Heart right ventricle (tissue), 16 donors: ENCODE measurements around the gene SENP6. TPM values are rescaled to one million over a fixed set of nuclear protein-coding genes. Genes with fewer than 3 reads are reported as not detected.

Experiments
- ATAC-seq, 8 donors: fragments of 200-7000 bp; cut with Tn5 transposase; one replicate each; pipeline ENCODE4 v1.9.1; 2020; ENCODE audit warnings: mild to moderate bottlenecking in 8 of 8, moderate library complexity in 8 of 8, moderate number of reproducible peaks in 1 of 8
- DNase-seq, 2 donors: peaks; one replicate each; pipeline ENCODE4 v3.0.0-alpha.2; 2020
- H3K27ac ChIP-seq, 10 donors: fragments of 200-600 bp; sonication (generic) in 2 of 10; one replicate each; pipeline versions ENCODE4 v1.5.0 to v1.8.0; 2020 to 2022; ENCODE audit warnings: mild to moderate bottlenecking in 3 of 10
- H3K27me3 ChIP-seq, 7 donors: fragments of 200-600 bp; one replicate each; pipeline ENCODE4 v1.8.0; 2021 to 2022; ENCODE audit warnings: mild to moderate bottlenecking in 2 of 7
- H3K36me3 ChIP-seq, 9 donors: fragments of 200-600 bp; sonication (generic) in 1 of 9; one replicate each; pipeline versions ENCODE4 v1.5.0 to v1.8.0; 2020 to 2022; ENCODE audit warnings: mild to moderate bottlenecking in 2 of 9
- H3K4me1 ChIP-seq, 9 donors: fragments of 200-600 bp; sonication (generic) in 1 of 9; one replicate each; pipeline versions ENCODE4 v1.5.0 to v1.8.0; 2020 to 2022; ENCODE audit warnings: mild to moderate bottlenecking in 4 of 9
- H3K4me3 ChIP-seq, 10 donors: fragments of 200-600 bp; sonication (generic) in 2 of 10; one replicate each; pipeline versions ENCODE4 v1.5.0 to v1.8.0; 2020 to 2022; ENCODE audit warnings: mild to moderate bottlenecking in 7 of 10, moderate library complexity in 2 of 10
- H3K9me3 ChIP-seq, 11 donors: fragments of 200-600 bp in 10 of 11; sonication (generic) in 2 of 11; one replicate each; pipeline versions ENCODE4 v1.5.0 to v1.8.0; 2013 to 2022; ENCODE audit warnings: mild to moderate bottlenecking in 2 of 11, control low read depth in 1 of 11, moderate library complexity in 1 of 11
- CTCF ChIP-seq, 9 donors: fragments of 200-600 bp; sonication (generic) in 2 of 9; IDR thresholded peaks; one replicate each; pipeline versions ENCODE4 v1.5.0 to v1.8.0; 2021 to 2022; ENCODE audit warnings: antibody characterized with exemption in 9 of 9, mild to moderate bottlenecking in 5 of 9, moderate library complexity in 1 of 9
- WGBS, 2 donors: extraction: QIAGEN DNeasy Blood & Tissue Kit; methylation state at CpG; one replicate each; pipeline ENCODE4 v1.1.7; 2013; ENCODE audit warnings: inconsistent platforms in 1 of 2; 5-methylcytosine and 5-hydroxymethylcytosine counted together
- intact Hi-C, 10 donors: fragments of 100-400 bp; cut with DNase I; formaldehyde crosslinking; loops; one replicate each; pipeline versions ENCODE4 v1.11.1 to v1.14.2; 2022
- polyA plus RNA-seq, 2 donors: library from polyadenylated mRNA; stranded (reverse); fragments of 200-250 nt; gene quantifications; one replicate each; pipeline ENCODE4 v1.2.3, GENCODE V29; 2013
- total RNA-seq, 10 donors: library from RNA; stranded (reverse); fragmentation: NEBNext Ultra II Directional in 3 of 10; extraction: Animal tissue kit (Norgen Biotek cat#: 25700) in 3 of 10; gene quantifications; one replicate each; pipeline versions ENCODE4 v1.2.1 to v1.2.4, GENCODE V29; 2021 to 2023
- donor health status: Arrhythmogenic right ventricular cardiomyopathy.
- donor health status: ischemic (EF 13 %, LVEDD 7.1; RV severe dilation, severe dysfunction).
- donor health status: healthy with polysubstance abuse.
- donor health status: DM: no; HTN: yes; CAD: no.
- donor health status: DM: no; HTN: no; CAD: no.
- donor health status: ischemic (EF 25% LVEDD 6.9; RV normal size, moderate dysfunction).
- donor health status: ischemic (EF 25% LVEDD 5.7; RV mildly dilated, moderate dysfunction).
- donor health status: healthy.
- donor health status: DM: yes; HTN: yes; CAD: no.
- donor health status: Ischemic cardiomyopathy.
- donor health status: ischemic (EF 35%, LVEDD 5.7; RV mildly dilated, moderate dysfunction).
- donor health status: nonischemic (EF 11% LVEDD 7.7; RV severe dilation, severe dysfunction).
- donor health status: DM: yes; HTN: yes; CAD: no.
- donor health status: PGD.
- donor health status: ischemic (EF 29% LVEDD 5.4; RV normal size, mild dysfunction).
- donor health status: nonischemic (EF 23%, LVEDD 6.1; RV moderate dilation, normal function).

Gene SENP6
- total and polyA plus RNA-seq, 12 donors, result 14.1 to 72.5 (median 62.2) TPM

- Histone ChIP-seq H3K4me1 (peaks cover 0 to 35% (median 28%) of the 10 kb centered on the region in 9 donors), H3K4me3 (no peak overlapping the region), H3K27me3 (no peaks in the 10 kb centered on the region), H3K9me3 (no peaks in the 10 kb centered on the region), H3K27ac (peak overlapping the region in 1 of 10 donors; percentile 10), H3K36me3 (peaks cover 0 to 77% (median 26%) of the 10 kb centered on the region in 9 donors)
- intact Hi-C loops, result no loop called here
- ATAC-seq (peak in 1 of 8 donors; percentile 50), DNase-seq (no peak)
- no peak for TF ChIP-seq CTCF (IDR thresholded peaks at IDR 0.05)
- 24 to 39% methylated on average over 1 of the region's 1 CpG for WGBS, 2 donors
These were observed 31.4 kb downstream of the SENP6 start for GRCh38 chr6:75633045-75633444.

GRCh38 chr6:75642311-75642710, 40.6 kb downstream of the SENP6 start:
- H3K36me3 ChIP-seq, result peaks cover 0 to 89% (median 11%) of the 10 kb centered on the region in 9 donors
- H3K27ac ChIP-seq, result peak overlapping the region in 2 of 10 donors; percentile 16 to 27
- WGBS, 2 donors, result 74 to 82% methylated on average over 5 of the region's 5 CpGs
- H3K4me1 ChIP-seq, result peaks cover 0 to 16% (median 4%) of the 10 kb centered on the region in 9 donors
- no peak overlapping the region for H3K4me3 ChIP-seq
- no peak for TF ChIP-seq CTCF (IDR thresholded peaks at IDR 0.05)
- ATAC-seq (peak in 3 of 8 donors; percentile 39 to 56 (median 53)), DNase-seq (no peak)
- H3K9me3 ChIP-seq, result no peaks in the 10 kb centered on the region
- intact Hi-C loops, result no loop called here
- H3K27me3 ChIP-seq, result no peaks in the 10 kb centered on the region

GRCh38 chr6:75643173-75643572, 41.5 kb downstream of the SENP6 start:
- Histone ChIP-seq H3K4me1 (peaks cover 0 to 16% (median 4%) of the 10 kb centered on the region in 9 donors), H3K27me3 (no peaks in the 10 kb centered on the region), H3K4me3 (no peak overlapping the region), H3K36me3 (peaks cover 0 to 89% (median 10%) of the 10 kb centered on the region in 9 donors), H3K27ac (no peak overlapping the region), H3K9me3 (no peaks in the 10 kb centered on the region)
- ATAC-seq (no peak), DNase-seq (no peak)
- WGBS, 2 donors, result 98 to 100% methylated on average over 1 of the region's 1 CpG
- TF ChIP-seq CTCF (IDR thresholded peaks at IDR 0.05), result no peak
- intact Hi-C loops, result no loop called here

GRCh38 chr6:75656479-75656878, 54.8 kb downstream of the SENP6 start:
- ATAC-seq (no peak), DNase-seq (no peak)
- intact Hi-C loops, result no loop called here
- H3K4me3 ChIP-seq, result no peak overlapping the region
- H3K36me3 ChIP-seq, result peaks cover 0 to 96% (median 21%) of the 10 kb centered on the region in 9 donors
- no peaks in the 10 kb centered on the region for H3K27me3 ChIP-seq
- H3K4me1 ChIP-seq, result no peaks in the 10 kb centered on the region
- H3K9me3 ChIP-seq, result no peaks in the 10 kb centered on the region
- TF ChIP-seq CTCF (IDR thresholded peaks at IDR 0.05), result no peak
- no peak overlapping the region for H3K27ac ChIP-seq
